Measurements from ENCODE around the gene KRTAP5-3.
"Not testable (repeated sequence)": the region's sequence is repeated elsewhere in the genome, so short reads cannot be mapped to it uniquely, and the experiment has no call there.

Gene KRTAP5-3

DNA sequence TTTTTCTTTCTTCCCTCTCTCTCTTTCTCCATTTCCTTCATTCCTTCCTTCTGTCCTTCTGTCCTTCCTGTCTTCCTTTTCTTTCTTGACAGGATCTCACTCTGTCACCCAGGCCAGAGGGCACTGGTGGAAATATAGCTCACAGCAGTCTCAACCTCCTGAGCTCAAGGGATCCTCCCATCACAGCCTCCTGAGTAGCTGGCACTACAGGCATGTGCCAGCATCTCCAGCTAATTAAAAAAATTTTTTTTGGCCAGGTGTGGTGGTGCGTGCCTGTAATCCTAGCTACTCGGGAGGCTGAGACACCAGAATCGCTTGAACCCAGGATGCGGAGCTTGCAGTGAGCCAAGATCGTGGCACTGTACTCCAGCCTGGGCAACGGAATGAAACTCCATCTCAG, 31.4 kb downstream of the KRTAP5-3 start:
- no peak for DNase-seq (ENCODE audit: low spot score)

GRCh38 chr11:1575756-1576155, 32.5 kb downstream of the KRTAP5-3 start:
- not testable (repeated sequence) for DNase-seq (ENCODE audit: low spot score)

DNA sequence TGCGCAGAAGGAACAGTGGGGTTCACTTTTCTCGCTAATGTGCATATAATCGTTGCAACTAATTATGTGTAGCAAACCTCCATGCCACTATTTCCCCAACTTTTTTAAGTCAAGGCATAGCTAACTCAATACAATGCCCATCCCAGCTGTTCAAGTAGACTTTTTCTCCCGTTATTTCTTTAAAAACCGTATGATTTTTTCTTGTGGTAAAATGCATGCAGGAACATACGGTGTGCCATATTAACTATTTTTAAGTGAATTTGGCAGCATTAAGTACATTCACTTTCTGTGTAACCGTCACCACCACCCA, 33.4 kb downstream of the KRTAP5-3 start:
- DNase-seq (ENCODE audit: low spot score) = no peak

DNA sequence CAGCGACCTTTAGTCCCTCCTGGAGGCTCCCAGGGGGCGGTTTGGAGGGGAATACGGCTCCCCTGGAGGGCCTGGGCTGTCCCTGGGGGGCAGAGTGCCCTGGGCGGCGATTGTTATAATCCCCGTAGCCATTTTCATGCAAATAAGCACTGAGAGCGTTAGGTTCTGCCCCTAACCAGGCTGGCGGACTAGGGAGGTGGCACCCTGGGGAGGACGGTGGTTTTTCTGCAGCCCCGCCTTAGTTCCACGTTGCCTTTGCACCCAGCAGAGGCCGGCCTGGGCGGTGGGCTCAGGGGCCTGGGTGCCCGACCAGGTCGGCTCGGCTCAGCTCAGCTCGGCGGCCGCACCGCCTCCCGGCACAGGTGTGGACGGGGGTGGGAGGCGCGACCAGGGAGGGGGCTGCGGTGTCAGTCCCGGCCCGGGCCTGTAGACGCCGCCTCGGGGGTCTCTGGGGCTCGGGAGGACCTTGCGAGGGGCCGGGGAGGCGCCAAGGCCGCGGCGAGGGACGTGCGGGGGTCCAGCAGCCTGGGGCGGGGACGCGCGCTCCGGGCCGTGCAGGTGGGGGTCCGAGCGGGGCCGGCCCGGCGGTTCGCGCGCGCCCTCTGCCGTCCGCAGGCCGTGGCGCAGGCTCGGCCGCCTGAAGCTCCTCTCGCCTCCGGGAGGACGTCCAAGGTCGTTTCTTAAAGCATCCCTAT, 33.9 kb downstream of the KRTAP5-3 start:
- DNase-seq (ENCODE audit: low spot score) = peak; percentile 37

GRCh38 chr11:1573903-1574237, 34.4 kb downstream of the KRTAP5-3 start:
- no peak for DNase-seq (ENCODE audit: low spot score)

- DNase-seq (ENCODE audit: low spot score) = no peak
Measured at GRCh38 chr11:1573077-1573902, 35.0 kb downstream of the KRTAP5-3 start.

DNA sequence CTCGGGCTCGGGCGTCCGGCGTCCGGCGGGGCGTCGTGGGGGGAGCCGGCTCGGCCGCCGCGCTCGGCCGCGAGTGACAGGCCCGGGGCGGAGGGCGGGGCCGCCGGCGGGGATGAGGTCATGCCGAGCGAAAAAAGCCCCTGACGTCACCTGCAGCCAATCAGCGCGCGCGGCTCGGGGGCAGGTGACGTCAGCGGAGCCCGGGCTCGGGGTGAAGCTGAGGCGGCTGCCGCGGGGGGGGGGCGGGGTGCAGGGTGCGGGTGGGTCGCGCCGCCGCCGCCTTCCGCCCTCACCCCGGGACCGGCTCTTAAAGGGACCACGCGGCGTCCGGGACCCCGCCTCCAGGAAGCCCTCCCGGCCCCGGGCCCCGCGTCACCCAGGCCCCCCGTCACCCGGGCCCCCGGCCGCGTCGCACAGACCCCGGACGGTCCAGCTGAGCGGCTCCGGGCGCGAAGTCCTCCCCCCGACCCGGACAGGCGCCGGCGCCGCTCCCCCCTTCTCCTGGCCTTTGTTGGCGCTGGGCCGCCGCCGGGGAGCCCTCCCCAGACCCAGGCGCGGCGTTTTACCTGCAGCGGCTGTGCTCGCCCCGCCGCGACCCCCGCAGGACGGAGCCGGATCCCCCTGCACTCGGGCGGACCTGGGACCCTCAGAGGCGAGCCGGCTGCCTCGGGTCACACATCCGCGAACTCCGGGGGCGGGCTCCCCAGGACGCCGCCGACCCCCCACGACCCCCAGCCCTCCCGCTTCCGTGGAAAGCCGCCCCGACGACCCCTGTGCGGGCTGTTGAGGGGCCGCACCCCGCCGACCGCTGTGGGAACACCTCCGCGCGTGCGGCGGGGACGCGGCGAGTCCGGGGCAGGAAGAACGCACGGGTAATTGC, 35.8 kb downstream of the KRTAP5-3 start, which contains the start of gene DUSP8:
DUSP8 (minus strand) TSS at position 75 of the 880 bp plus-strand sequence. CDS start 6,445 bp downstream, outside the sequence.
- peak; percentile 83 for DNase-seq (ENCODE audit: low spot score)

DNA sequence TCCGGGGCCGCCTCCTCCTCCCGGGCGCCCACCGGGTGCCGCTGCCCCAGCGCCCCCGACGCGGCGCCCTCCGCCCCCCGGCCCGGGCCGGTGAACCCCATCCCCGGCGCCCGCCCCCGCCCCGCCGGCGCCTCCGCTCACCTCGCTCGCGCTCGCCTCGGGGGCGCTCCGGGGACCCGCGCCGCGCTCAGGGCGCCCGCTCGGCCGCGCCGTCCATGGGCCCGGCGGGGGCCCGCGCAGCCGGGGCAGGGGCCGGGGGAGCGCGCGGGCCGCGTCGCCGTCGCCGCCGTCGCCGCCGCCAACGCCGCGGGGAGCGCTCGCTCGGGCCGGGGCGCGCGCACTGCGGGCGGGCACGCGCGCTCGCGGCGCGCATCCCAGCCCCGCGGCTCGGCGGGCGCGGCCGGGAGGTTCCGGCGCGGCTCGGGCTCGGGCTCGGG, 36.5 kb downstream of the KRTAP5-3 start:
- DNase-seq (ENCODE audit: low spot score) = no peak

DNA sequence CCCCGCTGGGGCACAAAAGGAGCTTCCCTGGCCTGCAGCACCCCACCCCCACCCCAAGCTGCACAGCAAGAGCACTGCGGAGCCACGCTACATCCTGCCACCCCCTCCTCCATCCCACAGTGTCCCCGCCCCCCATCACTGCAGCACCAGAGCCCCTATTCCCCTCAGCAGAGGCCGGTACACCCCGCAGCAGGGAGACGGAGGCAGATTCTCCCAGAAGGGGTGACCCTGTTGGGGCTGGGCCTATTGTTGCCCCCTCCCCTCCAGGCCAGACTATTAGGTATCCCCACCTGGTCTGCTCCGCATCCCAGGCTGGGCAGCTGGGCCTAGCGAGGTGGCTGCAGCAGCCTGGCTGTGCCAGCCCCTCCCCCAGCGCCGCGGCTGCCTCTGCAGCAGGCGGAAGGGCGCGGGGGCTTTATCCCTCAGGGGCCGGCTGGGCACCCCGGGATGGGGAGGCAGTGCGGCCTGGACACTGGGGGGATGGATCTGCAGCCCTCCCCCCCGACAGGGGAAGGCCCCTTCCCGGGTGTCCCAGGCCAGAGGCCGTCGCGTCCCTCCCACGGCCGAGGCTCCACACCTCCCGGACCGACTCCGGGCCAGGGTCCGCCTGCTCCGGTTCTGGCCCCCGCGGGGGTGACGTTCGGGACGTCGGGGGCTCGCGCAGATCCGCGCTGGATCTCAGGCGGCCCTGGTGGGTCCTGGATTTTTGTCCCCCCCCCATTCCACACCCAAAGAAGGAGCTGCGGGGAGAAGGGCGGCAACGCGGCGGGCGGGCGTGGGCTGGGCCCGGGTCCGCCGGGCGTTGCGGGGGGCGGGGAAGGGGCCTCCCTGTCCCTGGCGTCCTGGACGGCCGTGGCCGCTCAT, 37.1 kb downstream of the KRTAP5-3 start:
- no peak for DNase-seq (ENCODE audit: low spot score)

DNA sequence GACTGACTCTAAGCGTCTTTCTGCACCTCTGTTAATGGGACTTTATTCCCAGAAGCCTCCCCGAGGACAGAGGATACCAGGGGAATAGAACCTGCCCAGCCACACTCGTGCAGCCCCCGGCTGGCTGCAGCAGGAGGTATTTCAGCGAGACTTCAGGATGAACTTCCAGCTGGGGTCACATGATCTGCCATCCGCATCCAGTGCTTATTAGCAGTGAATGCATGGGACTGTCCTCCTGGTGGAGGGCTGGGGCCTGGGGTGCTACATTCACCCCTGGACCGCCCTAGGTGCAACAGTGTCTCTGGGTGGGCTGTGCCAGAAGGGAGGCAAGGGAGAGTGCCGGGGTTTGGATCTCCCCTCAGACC, 37.8 kb downstream of the KRTAP5-3 start:
- DNase-seq (ENCODE audit: low spot score) = no peak

DNA sequence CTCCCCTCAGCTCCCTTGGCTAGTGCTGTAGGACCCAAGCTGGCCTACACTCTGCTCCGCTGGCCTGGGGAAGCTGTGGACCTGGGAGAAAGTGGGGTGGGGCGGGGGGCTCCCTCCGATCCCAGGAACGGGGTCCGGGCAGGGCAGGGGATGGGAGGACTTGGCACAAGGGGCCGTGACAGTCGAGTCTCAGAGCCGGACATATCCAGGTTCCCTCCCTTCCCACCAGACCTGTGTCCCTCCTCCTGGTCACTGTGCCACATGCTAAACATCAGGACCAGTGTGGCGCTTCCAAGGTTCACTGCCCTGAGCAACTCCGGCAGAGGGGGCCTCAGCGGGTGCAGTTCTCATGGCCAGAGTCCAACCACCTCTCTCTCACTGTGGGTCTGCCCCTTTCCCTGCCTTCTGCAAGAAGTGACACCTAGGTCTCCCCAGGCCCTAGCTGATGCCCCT, 38.2 kb downstream of the KRTAP5-3 start:
- no peak for DNase-seq (ENCODE audit: low spot score)

DNA sequence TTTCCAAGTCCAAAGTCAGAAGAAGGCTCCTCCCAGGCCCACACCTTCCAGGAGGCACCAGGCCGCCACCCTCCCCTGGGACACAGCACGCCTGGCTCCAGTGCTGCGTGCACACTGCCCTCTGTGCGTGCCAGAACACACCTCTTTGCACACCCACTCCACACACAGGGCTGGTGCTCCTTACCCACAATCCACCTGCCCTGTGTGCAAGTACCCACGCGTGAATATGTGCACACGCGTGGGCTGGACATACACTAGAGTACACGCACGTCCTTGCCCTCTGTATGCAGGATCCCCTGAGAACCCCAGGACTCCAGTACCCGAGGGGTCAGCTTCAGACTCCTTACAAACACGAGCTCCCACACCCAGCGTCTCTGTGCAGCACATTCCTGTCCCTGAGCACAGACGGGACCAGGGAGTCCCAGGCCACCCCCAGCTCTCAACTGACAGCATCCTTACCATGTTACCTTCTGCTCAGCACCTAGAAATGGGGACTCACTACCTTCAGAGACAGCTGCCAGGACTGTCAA, 38.9 kb downstream of the KRTAP5-3 start:
- no peak for DNase-seq (ENCODE audit: low spot score)

- no peak for DNase-seq (ENCODE audit: low spot score)
Measured at GRCh38 chr11:1568441-1568911, 39.8 kb downstream of the KRTAP5-3 start.

GRCh38 chr11:1567721-1568100, 40.6 kb downstream of the KRTAP5-3 start:
- no peak for DNase-seq (ENCODE audit: low spot score)

- no peak for DNase-seq (ENCODE audit: low spot score)
Measured at GRCh38 chr11:1567052-1567720, 41.1 kb downstream of the KRTAP5-3 start.

GRCh38 chr11:1566381-1567051, 41.7 kb downstream of the KRTAP5-3 start:
- no peak for DNase-seq (ENCODE audit: low spot score)

DNA sequence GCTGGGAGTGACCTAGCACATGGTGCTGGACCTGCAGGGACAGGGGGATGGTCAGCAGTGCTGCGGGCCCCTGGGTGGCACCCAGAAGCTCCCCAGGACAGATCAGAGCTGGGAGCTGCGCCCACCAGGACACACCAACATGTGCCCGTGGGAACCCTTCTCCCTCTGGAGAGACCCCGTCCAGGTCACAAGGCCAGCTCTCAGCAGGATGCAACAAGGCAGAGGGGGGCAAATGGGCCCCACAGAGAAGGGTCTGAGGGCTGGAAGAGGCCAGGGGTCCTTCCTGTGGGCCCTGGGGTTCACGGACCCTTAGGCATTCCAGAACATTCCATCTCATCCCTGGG, 42.4 kb downstream of the KRTAP5-3 start:
- DNase-seq (ENCODE audit: low spot score) = no peak

DNA sequence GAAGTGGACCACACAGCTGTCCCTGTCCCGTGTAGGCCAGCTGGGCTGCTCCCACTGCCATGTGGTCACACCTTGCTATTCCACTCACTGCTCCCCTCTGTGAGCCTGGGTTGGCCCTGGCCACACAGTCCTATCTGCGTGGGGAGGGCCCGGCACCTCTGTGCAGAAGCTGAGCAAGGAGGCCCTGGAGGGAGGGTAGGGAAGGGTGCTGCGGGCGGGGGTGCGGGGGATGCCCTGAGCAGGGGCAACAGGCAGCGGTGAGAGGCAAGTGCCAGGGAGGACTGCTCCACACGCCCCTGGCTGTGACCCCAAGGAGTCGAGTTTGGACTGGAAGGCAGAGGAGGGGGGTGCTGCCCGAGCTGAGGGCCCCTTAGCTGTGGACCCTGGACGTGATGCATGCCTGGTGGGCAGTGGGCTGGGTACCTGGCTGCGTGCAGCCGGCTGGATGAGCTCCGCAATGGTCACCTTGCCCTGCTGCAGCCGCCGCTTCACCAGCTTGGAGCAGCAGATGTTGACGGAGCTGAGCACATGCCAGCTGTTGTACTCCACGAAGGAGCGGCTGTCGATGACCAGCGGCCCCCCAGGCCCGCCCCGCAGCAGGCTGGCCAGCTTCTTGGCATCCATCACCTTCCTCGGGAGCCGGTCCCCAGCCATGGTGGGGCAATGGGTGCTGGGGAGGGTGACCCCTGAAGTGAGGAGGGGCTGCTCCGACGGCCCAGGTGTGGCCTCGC, 42.9 kb downstream of the KRTAP5-3 start:
- no peak for DNase-seq (ENCODE audit: low spot score)

DNA sequence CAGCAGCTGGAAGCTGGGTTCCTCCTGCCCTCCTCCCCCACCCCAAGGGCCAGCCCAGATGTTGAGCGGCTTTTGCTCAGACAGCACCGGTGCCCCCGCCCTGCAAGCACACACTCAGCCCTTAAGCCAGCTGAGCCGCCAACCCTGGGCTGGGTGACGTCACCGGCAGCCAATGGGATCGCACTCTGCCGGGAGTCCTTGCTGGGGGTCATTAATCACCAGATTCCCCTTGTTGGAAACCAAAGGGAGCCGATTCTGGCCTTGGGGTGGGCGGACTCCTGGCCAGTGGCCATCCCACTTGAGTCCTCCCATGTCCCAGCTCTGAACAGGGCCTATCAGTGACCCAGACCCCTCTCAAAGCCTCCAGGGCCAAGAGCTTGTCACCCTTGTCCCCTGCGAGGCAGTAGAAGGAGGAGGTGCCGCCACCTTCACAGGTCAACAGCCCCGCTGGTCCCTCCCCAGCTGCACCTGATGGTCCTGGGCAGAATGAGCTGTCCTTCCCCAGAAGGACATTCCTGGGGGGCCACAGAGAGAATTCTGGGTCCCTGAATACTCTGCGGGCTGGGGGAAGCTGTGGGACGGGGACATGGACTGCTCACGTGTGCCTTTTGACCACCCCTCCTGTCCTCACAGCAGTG, 43.6 kb downstream of the KRTAP5-3 start:
- DNase-seq (ENCODE audit: low spot score) = no peak
